ENCODE results near the gene NRXN3. TPM values are rescaled to one million over a fixed set of nuclear protein-coding genes. Genes with fewer than 3 reads are reported as not detected.

Gene NRXN3
- total and polyA plus RNA-seq, 4 donors = 1.4 to 8.3 (median 4.4) TPM

- ATAC-seq (ENCODE audit: insufficient read depth, low FRiP score) = no peak
- Histone ChIP-seq H3K4me1 (ENCODE audit: control insufficient read depth in 5 of 5, insufficient read depth in 5 of 5, low read length in 5 of 5) (peaks cover 0 to 6% (median 0%) of the 10 kb centered on the region in 5 donors), H3K9me3 (ENCODE audit: control insufficient read depth in 4 of 4, insufficient read depth in 3 of 4, low read length in 3 of 4) (no peaks in the 10 kb centered on the region), H3K27ac (ENCODE audit: low read depth in 1 of 2, low read length in 1 of 2) (no peak overlapping the region), H3K9ac (ENCODE audit: insufficient read depth in 1 of 2, low read length in 2 of 2) (no peak overlapping the region), H3K4me3 (no peak overlapping the region), H3K27me3 (ENCODE audit: control insufficient read depth in 3 of 3, insufficient read depth in 3 of 3, low read length in 2 of 3) (peaks cover 0 to 43% (median 29%) of the 10 kb centered on the region in 3 donors), H3K36me3 (ENCODE audit: control insufficient read depth in 4 of 4, insufficient read depth in 4 of 4, low read length in 4 of 4) (no peaks in the 10 kb centered on the region)
- WGBS, 2 donors = 91 to 93% methylated on average over 1 of the region's 1 CpG
- no peak for DNase-seq
- TF ChIP-seq CTCF (IDR thresholded peaks at IDR 0.05; ENCODE audit: control extremely low read depth, extremely low read depth) = no peak
These were observed 1114.4 kb downstream of the NRXN3 start for GRCh38 chr14:79284621-79285020.

DNA sequence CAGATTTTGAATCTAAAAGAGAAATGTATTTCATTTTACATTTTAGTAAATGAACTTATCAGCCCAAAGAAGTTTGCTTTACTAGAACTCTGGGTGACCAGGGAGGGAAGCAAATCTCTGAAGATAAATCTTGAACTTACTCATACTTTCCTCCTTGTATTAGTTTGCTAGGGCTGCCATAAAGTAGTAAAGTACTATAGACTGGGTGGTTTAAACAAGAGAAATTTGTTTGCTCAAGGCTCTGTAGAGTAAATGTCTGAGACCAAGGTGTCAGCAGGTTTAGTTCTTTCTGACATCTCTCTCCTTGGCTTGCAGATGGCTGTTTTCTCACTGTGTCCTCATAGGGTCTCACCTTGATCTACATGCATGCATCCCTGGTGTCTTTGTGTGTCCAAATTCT lies 1115.1 kb downstream of the NRXN3 start:
- no peak overlapping the region for H3K9ac ChIP-seq (ENCODE audit: insufficient read depth in 1 of 2, low read length in 2 of 2)
- DNase-seq = no peak
- H3K4me3 ChIP-seq = no peak overlapping the region
- H3K36me3 ChIP-seq (ENCODE audit: control insufficient read depth in 4 of 4, insufficient read depth in 4 of 4, low read length in 4 of 4) = no peaks in the 10 kb centered on the region
- H3K27ac ChIP-seq (ENCODE audit: low read depth in 1 of 2, low read length in 1 of 2) = no peak overlapping the region
- peaks cover 0 to 37% (median 24%) of the 10 kb centered on the region in 3 donors for H3K27me3 ChIP-seq (ENCODE audit: control insufficient read depth in 3 of 3, insufficient read depth in 3 of 3, low read length in 2 of 3)
- H3K9me3 ChIP-seq (ENCODE audit: control insufficient read depth in 4 of 4, insufficient read depth in 3 of 4, low read length in 3 of 4) = no peaks in the 10 kb centered on the region
- H3K4me1 ChIP-seq (ENCODE audit: control insufficient read depth in 5 of 5, insufficient read depth in 5 of 5, low read length in 5 of 5) = no peaks in the 10 kb centered on the region
- no peak for TF ChIP-seq CTCF (IDR thresholded peaks at IDR 0.05; ENCODE audit: control extremely low read depth, extremely low read depth)
- ATAC-seq (ENCODE audit: insufficient read depth, low FRiP score) = no peak

GRCh38 chr14:79287976-79288375 lies 1117.8 kb downstream of the NRXN3 start:
- Histone ChIP-seq H3K36me3 (ENCODE audit: control insufficient read depth in 4 of 4, insufficient read depth in 4 of 4, low read length in 4 of 4) (no peaks in the 10 kb centered on the region), H3K4me3 (no peak overlapping the region), H3K9me3 (ENCODE audit: control insufficient read depth in 4 of 4, insufficient read depth in 3 of 4, low read length in 3 of 4) (no peaks in the 10 kb centered on the region), H3K4me1 (ENCODE audit: control insufficient read depth in 5 of 5, insufficient read depth in 5 of 5, low read length in 5 of 5) (no peaks in the 10 kb centered on the region), H3K9ac (ENCODE audit: insufficient read depth in 1 of 2, low read length in 2 of 2) (no peak overlapping the region), H3K27me3 (ENCODE audit: control insufficient read depth in 3 of 3, insufficient read depth in 3 of 3, low read length in 2 of 3) (peaks cover 0 to 17% (median 7%) of the 10 kb centered on the region in 3 donors), H3K27ac (ENCODE audit: low read depth in 1 of 2, low read length in 1 of 2) (no peak overlapping the region)
- no peak for TF ChIP-seq CTCF (IDR thresholded peaks at IDR 0.05; ENCODE audit: control extremely low read depth, extremely low read depth)
- WGBS, 2 donors = 89% methylated on average over 1 of the region's 1 CpG
- no peak for DNase-seq
- ATAC-seq (ENCODE audit: insufficient read depth, low FRiP score) = no peak

DNA sequence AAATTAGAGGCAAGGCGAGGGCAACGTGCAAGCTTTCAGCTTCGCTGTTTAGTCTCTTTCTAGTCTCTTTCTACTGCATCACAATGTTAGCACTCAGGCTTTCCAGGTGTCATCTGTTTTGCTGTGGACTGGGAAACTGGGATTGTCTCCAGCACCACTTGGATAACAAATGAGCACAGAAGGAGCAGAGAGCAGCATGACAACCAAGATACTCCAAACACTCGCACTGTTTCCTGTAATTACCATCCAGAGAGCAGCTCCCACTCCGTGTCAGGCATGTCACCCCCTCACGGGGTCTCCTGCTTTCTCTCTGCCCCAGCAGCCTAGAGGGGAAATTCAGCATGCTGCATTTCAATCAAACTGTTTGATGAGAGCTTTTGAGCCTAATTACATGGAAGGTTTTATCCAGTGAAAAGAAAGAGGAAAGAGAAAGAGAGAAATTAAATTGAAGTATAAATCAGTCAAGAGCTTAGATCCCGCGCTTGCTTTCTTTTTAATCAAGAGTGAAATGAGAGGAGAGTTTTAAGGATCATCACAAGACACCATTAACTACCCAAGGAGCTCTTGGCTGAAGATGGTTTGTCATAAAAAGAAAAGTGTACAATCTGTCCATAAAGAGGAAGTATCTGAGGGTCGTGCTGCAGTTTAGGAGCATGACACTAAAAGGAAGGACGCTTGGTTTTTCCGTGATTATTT lies 1123.5 kb downstream of the NRXN3 start:
- WGBS, 2 donors = 53 to 55% methylated on average over 11 of the region's 11 CpGs
- no peak overlapping the region for H3K4me3 ChIP-seq
- H3K36me3 ChIP-seq (ENCODE audit: control insufficient read depth in 4 of 4, insufficient read depth in 4 of 4, low read length in 4 of 4) = no peaks in the 10 kb centered on the region
- ATAC-seq (ENCODE audit: insufficient read depth, low FRiP score) (no peak), DNase-seq (no peak)
- H3K4me1 ChIP-seq (ENCODE audit: control insufficient read depth in 5 of 5, insufficient read depth in 5 of 5, low read length in 5 of 5) = peaks cover 0 to 5% (median 0%) of the 10 kb centered on the region in 5 donors
- no peak overlapping the region for H3K9ac ChIP-seq (ENCODE audit: insufficient read depth in 1 of 2, low read length in 2 of 2)
- H3K27me3 ChIP-seq (ENCODE audit: control insufficient read depth in 3 of 3, insufficient read depth in 3 of 3, low read length in 2 of 3) = no peaks in the 10 kb centered on the region
- no peak overlapping the region for H3K27ac ChIP-seq (ENCODE audit: low read depth in 1 of 2, low read length in 1 of 2)
- H3K9me3 ChIP-seq (ENCODE audit: control insufficient read depth in 4 of 4, insufficient read depth in 3 of 4, low read length in 3 of 4) = no peaks in the 10 kb centered on the region
- no peak for TF ChIP-seq CTCF (IDR thresholded peaks at IDR 0.05; ENCODE audit: control extremely low read depth, extremely low read depth)

Data from lung (tissue), 12 donors.